Small intestine (tissue), 7 donors: Measurements from ENCODE around the gene ANO5. TPM values are rescaled to one million over a fixed set of nuclear protein-coding genes. Genes with fewer than 3 reads are reported as not detected.
A peak's percentile ranks its signal among the peaks of the same experiment; 100 is the strongest.

Source experiments
- DNase-seq, 2 donors: peaks; one replicate each; pipeline versions ENCODE4 v3.0.0 to v3.0.0-alpha.2; 2013
- FAIRE-seq: peaks from 2 replicates; lab custom pipeline; 2012; peaks lifted over from hg19 to GRCh38; lab: Jason Lieb, UNC
- H3K27ac ChIP-seq, 3 donors: one replicate each; pipeline ENCODE4 v1.5.1; 2013; ENCODE audit warnings: low read length in 2 of 3, mild to moderate bottlenecking in 2 of 3, control low read depth in 1 of 3, inconsistent platforms in 1 of 3, low read depth in 1 of 3, moderate library complexity in 1 of 3
- H3K27me3 ChIP-seq, 3 donors: one replicate each; pipeline ENCODE4 v1.6.1; 2013; ENCODE audit warnings: low read length in 3 of 3, inconsistent platforms in 1 of 3; ENCODE audit not compliant: control insufficient read depth in 3 of 3, insufficient read depth in 3 of 3
- H3K36me3 ChIP-seq, 3 donors: one replicate each; pipeline ENCODE4 v1.6.1; 2013; ENCODE audit warnings: low read length in 3 of 3, inconsistent platforms in 1 of 3, low read depth in 1 of 3, mild to moderate bottlenecking in 1 of 3, moderate library complexity in 1 of 3; ENCODE audit not compliant: control insufficient read depth in 3 of 3, insufficient read depth in 2 of 3
- H3K4me1 ChIP-seq, 3 donors: one replicate each; pipeline ENCODE4 v1.6.1; 2013; ENCODE audit warnings: low read length in 2 of 3, inconsistent platforms in 1 of 3, low read depth in 1 of 3, mild to moderate bottlenecking in 1 of 3, moderate library complexity in 1 of 3; ENCODE audit not compliant: control insufficient read depth in 3 of 3, insufficient read depth in 2 of 3
- H3K4me3 ChIP-seq, 3 donors: one replicate each; pipeline ENCODE4 v1.5.1; 2013; ENCODE audit warnings: low read length in 3 of 3, control low read depth in 1 of 3, inconsistent platforms in 1 of 3, low read depth in 1 of 3, mild to moderate bottlenecking in 1 of 3, moderate library complexity in 1 of 3
- H3K9me3 ChIP-seq, 2 donors: one replicate each; pipeline ENCODE4 v1.6.1; 2013; ENCODE audit warnings: low read depth in 1 of 2, low read length in 1 of 2; ENCODE audit not compliant: control insufficient read depth in 2 of 2, insufficient read depth in 1 of 2
- WGBS, 3 donors: extraction: QIAGEN DNeasy Blood & Tissue Kit; methylation state at CpG; one replicate each; pipeline ENCODE4 v1.1.7; 2013; 5-methylcytosine and 5-hydroxymethylcytosine counted together
- polyA plus RNA-seq, 4 donors: library from polyadenylated mRNA; stranded (reverse) in 3 of 4; unstranded in 1 of 4; fragments of 200-250 nt in 3 of 4; fragments of 120-200 nt in 1 of 4; gene quantifications; one replicate each; pipeline versions ENCODE4 v1.2.1 to v1.2.3, GENCODE V29; 2013
- donor health status: healthy with polysubstance abuse.
- donor health status: control.
- donor health status: control.
- donor health status: Bipolar disorder and iron deficiency.
- donor health status: healthy.

Gene ANO5
- polyA plus RNA-seq, 4 donors = 1.4 to 7.8 (median 1.7) TPM

DNA sequence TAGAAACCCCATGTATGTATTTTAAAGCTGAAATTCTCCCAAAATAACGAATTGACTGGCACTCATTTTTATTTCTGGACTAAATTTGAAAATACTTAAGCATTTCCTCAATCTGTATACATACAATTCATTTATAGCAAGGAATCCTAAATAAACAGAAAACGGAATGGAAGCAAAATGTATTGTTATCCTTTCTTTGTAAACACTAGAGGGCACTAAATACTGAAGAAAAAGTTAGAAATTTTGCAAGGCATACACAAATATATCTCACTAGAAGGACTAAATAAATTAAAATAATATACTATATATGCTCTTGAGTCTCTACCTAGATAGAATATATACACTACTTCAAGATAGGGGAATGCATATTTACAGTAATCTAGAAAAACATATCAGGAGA lies 23.1 kb upstream of the ANO5 start:
- no peak overlapping the region for H3K4me3 ChIP-seq
- H3K27ac ChIP-seq = no peak overlapping the region
- peaks cover 0 to 3% (median 0%) of the 10 kb centered on the region in 3 donors for H3K4me1 ChIP-seq
- no peaks in the 10 kb centered on the region for H3K9me3 ChIP-seq
- FAIRE-seq (no peak), DNase-seq (no peak)
- H3K36me3 ChIP-seq = no peaks in the 10 kb centered on the region
- 0 to 3% (median 3%) methylated on average over 2 of the region's 2 CpGs for WGBS, 3 donors
- no peaks in the 10 kb centered on the region for H3K27me3 ChIP-seq

- no peak overlapping the region for H3K27ac ChIP-seq
- no peaks in the 10 kb centered on the region for H3K36me3 ChIP-seq
- WGBS, 3 donors = 36 to 44% (median 36%) methylated on average over 4 of the region's 4 CpGs
- H3K4me1 ChIP-seq = no peaks in the 10 kb centered on the region
- no peaks in the 10 kb centered on the region for H3K9me3 ChIP-seq
- no peak overlapping the region for H3K4me3 ChIP-seq
- no peaks in the 10 kb centered on the region for H3K27me3 ChIP-seq
- FAIRE-seq (no peak), DNase-seq (no peak)
These were observed 19.4 kb upstream of the ANO5 start for GRCh38 chr11:22173532-22173931.

DNA sequence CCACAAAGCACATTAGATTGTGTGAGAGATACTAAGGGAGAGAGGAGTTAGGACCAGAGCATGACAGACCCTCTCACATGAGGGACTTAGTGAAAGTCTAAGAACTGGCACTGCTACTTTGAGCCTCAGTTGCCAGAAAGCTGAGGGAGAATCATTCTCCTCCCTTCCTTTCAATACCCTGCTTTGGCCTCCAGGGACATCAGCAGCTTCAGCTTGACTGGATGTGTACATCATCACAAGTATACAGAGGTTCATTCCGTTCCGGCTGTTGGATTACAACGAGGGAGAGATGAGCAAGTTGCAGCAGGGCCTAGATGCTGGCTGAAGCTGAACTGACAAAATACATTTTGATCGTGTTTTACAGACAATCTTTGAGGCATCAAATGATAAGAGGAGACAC lies 15.7 kb upstream of the ANO5 start:
- WGBS, 3 donors = 75 to 89% (median 78%) methylated on average over 4 of the region's 4 CpGs
- Histone ChIP-seq H3K36me3 (no peaks in the 10 kb centered on the region), H3K9me3 (no peaks in the 10 kb centered on the region), H3K4me1 (no peaks in the 10 kb centered on the region), H3K27ac (no peak overlapping the region), H3K27me3 (no peaks in the 10 kb centered on the region), H3K4me3 (no peak overlapping the region)
- no peak for FAIRE-seq
- DNase-seq = no peak

DNA sequence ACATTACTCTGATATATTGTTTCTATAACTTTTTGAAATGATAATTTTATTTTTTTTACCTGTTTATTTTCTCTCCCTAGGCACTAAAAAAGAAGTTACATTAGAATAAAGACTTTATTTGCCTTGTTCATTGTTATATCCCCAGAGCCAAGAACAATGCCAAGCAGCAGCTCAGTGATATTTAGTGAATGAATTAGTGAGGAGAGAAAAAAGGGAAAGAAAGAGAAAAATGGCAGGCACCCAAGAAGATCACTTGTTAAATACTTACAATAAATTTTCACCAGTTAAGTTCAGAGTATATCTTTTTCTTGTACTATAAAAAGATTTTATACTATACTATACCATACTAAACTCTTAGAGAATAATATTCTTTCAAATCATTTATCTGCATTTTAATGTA lies 13.3 kb upstream of the ANO5 start:
- Histone ChIP-seq H3K27me3 (peaks cover 0 to 3% (median 0%) of the 10 kb centered on the region in 3 donors), H3K36me3 (no peaks in the 10 kb centered on the region), H3K4me1 (no peaks in the 10 kb centered on the region), H3K9me3 (no peaks in the 10 kb centered on the region), H3K4me3 (no peak overlapping the region), H3K27ac (no peak overlapping the region)
- FAIRE-seq (no peak), DNase-seq (no peak)

DNA sequence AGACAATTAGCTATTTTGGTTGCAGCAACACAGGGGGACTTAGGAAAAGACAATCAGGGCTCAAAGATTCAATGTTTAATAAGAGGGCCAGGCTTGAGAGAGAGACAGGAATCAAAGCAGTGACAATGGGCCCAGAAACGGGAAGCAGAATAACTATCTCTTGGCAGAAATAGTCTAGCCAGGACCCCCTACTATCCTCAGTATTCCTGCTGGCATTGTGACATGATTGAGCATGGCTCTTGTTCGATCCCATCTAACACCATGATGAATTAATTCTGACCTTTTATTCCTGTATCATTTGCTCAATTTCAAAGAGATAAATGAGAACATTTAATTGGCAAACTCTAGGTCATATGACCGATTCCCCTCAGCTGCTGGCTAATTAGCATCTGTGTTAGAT lies 12.8 kb upstream of the ANO5 start:
- Histone ChIP-seq H3K36me3 (no peaks in the 10 kb centered on the region), H3K27me3 (peaks cover 0 to 3% (median 0%) of the 10 kb centered on the region in 3 donors), H3K4me1 (no peaks in the 10 kb centered on the region), H3K4me3 (no peak overlapping the region), H3K9me3 (no peaks in the 10 kb centered on the region), H3K27ac (no peak overlapping the region)
- WGBS, 3 donors = 64 to 74% (median 70%) methylated on average over 3 of the region's 3 CpGs
- FAIRE-seq = no peak
- no peak for DNase-seq

- peaks cover 0 to 4% (median 2%) of the 10 kb centered on the region in 3 donors for H3K27me3 ChIP-seq
- H3K36me3 ChIP-seq = no peaks in the 10 kb centered on the region
- DNase-seq (no peak), FAIRE-seq (no peak)
- no peak overlapping the region for H3K4me3 ChIP-seq
- H3K4me1 ChIP-seq = no peaks in the 10 kb centered on the region
- H3K27ac ChIP-seq = no peak overlapping the region
- WGBS, 3 donors = 44 to 57% (median 47%) methylated on average over 2 of the region's 2 CpGs
- H3K9me3 ChIP-seq = no peaks in the 10 kb centered on the region
These were observed 3.2 kb upstream of the ANO5 start for GRCh38 chr11:22189660-22190059.

- no peak overlapping the region for H3K4me3 ChIP-seq
- H3K4me1 ChIP-seq = no peaks in the 10 kb centered on the region
- no peak overlapping the region for H3K27ac ChIP-seq
- no peaks in the 10 kb centered on the region for H3K36me3 ChIP-seq
- FAIRE-seq (no peak), DNase-seq (no peak)
- 83 to 85% (median 85%) methylated on average over 7 of the region's 7 CpGs for WGBS, 3 donors
- H3K9me3 ChIP-seq = no peaks in the 10 kb centered on the region
- H3K27me3 ChIP-seq = peaks cover 0 to 4% (median 2%) of the 10 kb centered on the region in 3 donors
These were observed 1.9 kb upstream of the ANO5 start for GRCh38 chr11:22190827-22191463.

DNA sequence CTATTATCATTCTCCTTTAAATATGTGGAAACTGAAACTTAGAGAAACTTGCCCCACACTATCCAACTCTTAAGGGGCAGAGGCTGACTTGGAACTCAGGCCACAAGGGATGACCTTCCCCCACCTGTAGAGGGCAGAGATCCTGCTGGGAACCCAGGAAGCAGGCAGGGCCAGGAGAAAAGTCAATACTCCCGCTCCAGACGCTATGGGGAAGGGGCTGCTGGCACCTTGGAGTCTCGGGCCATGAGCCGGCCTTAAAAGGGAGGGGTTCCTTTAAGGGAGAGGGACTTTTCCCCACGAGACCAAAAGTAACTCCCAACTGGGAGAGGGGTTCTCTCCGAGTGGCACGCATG lies 620 bp upstream of the ANO5 start:
- peak overlapping the region in 2 of 3 donors; percentile 34 to 65 for H3K27ac ChIP-seq
- H3K36me3 ChIP-seq = no peaks in the 10 kb centered on the region
- H3K4me3 ChIP-seq = peak overlapping the region in 2 of 3 donors; percentile 82 to 89
- WGBS, 3 donors = 0 to 8% (median 3%) methylated on average over 7 of the region's 7 CpGs
- FAIRE-seq = no peak
- H3K4me1 ChIP-seq = no peaks in the 10 kb centered on the region
- peaks cover 0 to 4% (median 2%) of the 10 kb centered on the region in 3 donors for H3K27me3 ChIP-seq
- DNase-seq = peak; percentile 60 to 63
- H3K9me3 ChIP-seq = no peaks in the 10 kb centered on the region
